Cardiac muscle cell (in vitro differentiated cells and primary cell): Measurements from ENCODE around the gene ABHD14A. TPM values are rescaled to one million over a fixed set of nuclear protein-coding genes. Genes with fewer than 3 reads are reported as not detected.

ENCODE experiments used
- DNase-seq, 2 donors: peaks; one replicate each; pipeline versions ENCODE4 v3.0.0 to v3.0.0-alpha.2; 2010 to 2017; ENCODE audit warnings: low read depth in 1 of 2, low spot score in 1 of 2
- H3K27ac ChIP-seq: fragments of 200-600 bp; sonication (generic); 2 replicates; pipeline ENCODE4 v1.5.1; 2016
- H3K27me3 ChIP-seq: fragments of 200-600 bp; sonication (generic); 2 replicates; pipeline ENCODE4 v1.6.0; 2016; ENCODE audit warnings: control low read depth
- H3K36me3 ChIP-seq: fragments of 200-600 bp; sonication (generic); 2 replicates; pipeline ENCODE4 v1.5.1; 2016; ENCODE audit warnings: control low read depth
- H3K4me1 ChIP-seq: fragments of 200-600 bp; sonication (generic); 2 replicates; pipeline ENCODE4 v1.8.1; 2017; ENCODE audit warnings: low read depth, mild to moderate bottlenecking, mixed run types
- H3K4me3 ChIP-seq: fragments of 200-600 bp; sonication (generic); 2 replicates; pipeline ENCODE4 v1.5.1; 2016; ENCODE audit warnings: mild to moderate bottlenecking
- H3K9me3 ChIP-seq: fragments of 200-600 bp; sonication (generic); 2 replicates; pipeline ENCODE4 v1.5.1; 2017; ENCODE audit warnings: low read depth, mild to moderate bottlenecking, control low read depth
- polyA plus RNA-seq: library from polyadenylated mRNA; unstranded; fragments of >200 nt; fragmentation: Nextera tagmentation; extraction: Ambion mirVana; gene quantifications from 2 replicates; pipeline ENCODE4 v1.2.1, GENCODE V29; 2016
- total RNA-seq: library from RNA; depleted of rRNA; stranded (reverse); fragments of >200 nt; gene quantifications from 2 replicates; pipeline ENCODE4 v1.2.3, GENCODE V29; 2016
- TF ChIP-seq, protein P1 (sequence below): IDR thresholded peaks from 2 replicates; pipeline ENCODE4 v1.5.1; 2012; ENCODE audit warnings: low read depth, mild to moderate bottlenecking, low read length

The ABHD14A gene
- total and polyA plus RNA-seq, 2 experiments from 2014 or later, result 56.5 to 104 TPM

DNA sequence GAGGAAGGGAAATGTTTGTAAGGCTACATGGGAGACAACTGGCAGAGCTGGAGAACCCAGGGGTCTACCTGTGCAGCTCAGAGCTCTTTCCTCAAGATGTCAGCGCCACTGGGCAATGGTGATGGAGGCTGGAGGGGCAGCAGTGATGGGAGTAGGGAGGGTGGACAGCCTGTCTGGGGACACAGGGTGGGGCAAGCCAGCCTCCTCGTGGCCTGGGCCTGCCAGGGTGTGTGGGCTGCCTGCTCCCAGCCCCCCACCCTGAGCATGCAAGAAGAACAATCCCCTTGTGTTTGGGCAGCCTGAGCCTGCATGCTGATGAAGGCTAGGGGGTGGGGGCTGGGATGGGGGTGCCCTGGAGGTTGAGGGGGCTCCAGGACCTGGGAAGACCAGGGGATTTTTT, 8.8 kb upstream of the ABHD14A start:
- no peaks in the 10 kb centered on the region for H3K9me3 ChIP-seq
- DNase-seq, result no peak
- no peak overlapping the region for H3K27ac ChIP-seq
- TF ChIP-seq, protein P1, sequence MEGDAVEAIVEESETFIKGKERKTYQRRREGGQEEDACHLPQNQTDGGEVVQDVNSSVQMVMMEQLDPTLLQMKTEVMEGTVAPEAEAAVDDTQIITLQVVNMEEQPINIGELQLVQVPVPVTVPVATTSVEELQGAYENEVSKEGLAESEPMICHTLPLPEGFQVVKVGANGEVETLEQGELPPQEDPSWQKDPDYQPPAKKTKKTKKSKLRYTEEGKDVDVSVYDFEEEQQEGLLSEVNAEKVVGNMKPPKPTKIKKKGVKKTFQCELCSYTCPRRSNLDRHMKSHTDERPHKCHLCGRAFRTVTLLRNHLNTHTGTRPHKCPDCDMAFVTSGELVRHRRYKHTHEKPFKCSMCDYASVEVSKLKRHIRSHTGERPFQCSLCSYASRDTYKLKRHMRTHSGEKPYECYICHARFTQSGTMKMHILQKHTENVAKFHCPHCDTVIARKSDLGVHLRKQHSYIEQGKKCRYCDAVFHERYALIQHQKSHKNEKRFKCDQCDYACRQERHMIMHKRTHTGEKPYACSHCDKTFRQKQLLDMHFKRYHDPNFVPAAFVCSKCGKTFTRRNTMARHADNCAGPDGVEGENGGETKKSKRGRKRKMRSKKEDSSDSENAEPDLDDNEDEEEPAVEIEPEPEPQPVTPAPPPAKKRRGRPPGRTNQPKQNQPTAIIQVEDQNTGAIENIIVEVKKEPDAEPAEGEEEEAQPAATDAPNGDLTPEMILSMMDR, result no peak
- H3K4me3 ChIP-seq, result no peak overlapping the region
- peaks cover 19% of the 10 kb centered on the region for H3K4me1 ChIP-seq
- H3K27me3 ChIP-seq, result no peaks in the 10 kb centered on the region
- H3K36me3 ChIP-seq, result no peaks in the 10 kb centered on the region

- Histone ChIP-seq H3K36me3 (no peaks in the 10 kb centered on the region), H3K4me1 (peaks cover 19% of the 10 kb centered on the region), H3K4me3 (peak overlapping the region; percentile 85), H3K27me3 (no peaks in the 10 kb centered on the region), H3K9me3 (no peaks in the 10 kb centered on the region), H3K27ac (no peak overlapping the region)
- TF ChIP-seq, protein P1, result no peak
- DNase-seq, result no peak
Observed at GRCh38 chr3:51966486-51966885, 8.4 kb upstream of the ABHD14A start.

DNA sequence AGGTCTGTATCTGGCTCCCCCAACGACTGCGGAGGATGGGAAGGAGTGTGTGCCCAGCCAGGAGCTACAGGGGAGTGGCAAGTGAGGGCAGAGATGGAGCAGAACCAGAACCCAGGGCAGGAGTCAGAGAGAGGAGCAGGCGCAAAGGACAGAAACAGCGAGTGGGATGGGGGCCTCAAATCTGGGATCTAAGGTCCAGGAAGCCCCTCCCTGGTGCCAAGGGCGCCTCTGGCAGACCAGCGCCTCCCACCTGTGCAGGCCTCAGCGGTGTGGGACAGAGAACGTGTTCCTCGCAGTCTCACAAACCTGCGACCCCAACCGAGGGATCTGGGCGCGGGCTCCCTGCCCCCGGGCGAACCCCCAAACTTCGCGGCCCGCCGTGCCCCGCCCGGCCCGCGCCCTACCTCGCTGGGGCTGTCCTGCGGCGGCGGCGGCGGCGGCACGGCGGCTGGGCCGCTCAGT, 7.9 kb upstream of the ABHD14A start:
- H3K27ac ChIP-seq, result peak overlapping the region; percentile 89
- TF ChIP-seq, protein P1, result no peak
- no peak for DNase-seq
- peaks cover 19% of the 10 kb centered on the region for H3K4me1 ChIP-seq
- H3K4me3 ChIP-seq, result peak overlapping the region; percentile 85
- H3K36me3 ChIP-seq, result no peaks in the 10 kb centered on the region
- H3K27me3 ChIP-seq, result no peaks in the 10 kb centered on the region
- H3K9me3 ChIP-seq, result no peaks in the 10 kb centered on the region

DNA sequence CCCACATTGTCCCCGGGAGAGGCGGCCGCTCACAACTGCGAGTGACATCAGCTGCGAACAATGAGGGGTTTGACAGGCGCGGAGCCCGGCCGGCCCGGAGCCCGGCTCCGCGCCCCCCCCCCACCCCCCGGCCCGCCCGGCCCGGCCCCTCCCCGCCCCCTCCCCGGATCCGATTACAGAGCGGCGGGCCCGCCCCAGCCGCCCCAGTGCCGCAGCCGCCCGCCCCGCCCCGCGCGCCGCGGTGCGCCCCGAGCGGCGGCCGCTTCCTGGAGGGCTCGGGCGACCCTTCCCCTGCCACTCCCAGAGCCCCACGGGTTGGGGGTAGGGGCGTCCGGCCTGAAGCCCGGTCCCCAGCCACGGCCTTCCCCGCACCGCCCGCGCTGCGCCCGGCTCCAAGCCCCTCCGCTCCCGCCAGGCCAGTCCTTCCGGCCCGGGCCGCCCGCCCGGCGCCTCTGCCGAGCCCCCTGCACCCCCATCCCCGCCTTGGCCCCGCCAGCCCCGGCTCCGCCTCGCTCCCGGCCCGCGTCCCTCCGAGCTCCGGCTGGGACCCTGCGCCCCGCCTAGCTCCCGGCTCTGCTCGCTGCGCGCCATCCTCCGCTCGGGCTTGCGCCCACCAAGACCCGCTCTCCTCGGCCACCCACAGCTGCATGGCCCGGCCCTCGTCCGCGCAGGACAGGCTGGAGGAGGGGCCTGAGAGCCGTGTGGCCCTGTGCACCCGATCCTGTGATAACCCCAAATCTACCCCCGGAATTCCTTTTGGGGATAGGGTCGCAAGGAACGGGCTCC, 7.3 kb upstream of the ABHD14A start, which contains the start of gene PCBP4:
Gene PCBP4, minus strand, starts transcription at position 71 of the 786 bp plus-strand sequence. CDS start 6,214 bp downstream, outside the sequence.
- Histone ChIP-seq H3K9me3 (no peaks in the 10 kb centered on the region), H3K4me3 (peak within 1 kb of the TSS; percentile 85), H3K27me3 (no peaks in the 10 kb centered on the region), H3K36me3 (no peaks in the 10 kb centered on the region), H3K27ac (peak within 1 kb of the TSS; percentile 89), H3K4me1 (peaks cover 19% of the 10 kb centered on the region)
- TF ChIP-seq, protein P1, result no peak
- DNase-seq, result peak; percentile 51 to 89

GRCh38 chr3:51968170-51968775, 6.6 kb upstream of the ABHD14A start:
- H3K4me1 ChIP-seq, result peaks cover 17% of the 10 kb centered on the region
- peak overlapping the region; percentile 86 for H3K27ac ChIP-seq
- peak overlapping the region; percentile 85 for H3K4me3 ChIP-seq

More at GRCh38 chr3:51968170-51968775, 6.6 kb upstream of the ABHD14A start:
- H3K27me3 ChIP-seq, result no peaks in the 10 kb centered on the region
- no peaks in the 10 kb centered on the region for H3K9me3 ChIP-seq
- TF ChIP-seq, protein P1, result no peak
- peak; percentile 57 to 63 for DNase-seq
- no peaks in the 10 kb centered on the region for H3K36me3 ChIP-seq
